Measurements from ENCODE around the gene PRDM15. TPM values are rescaled to one million over a fixed set of nuclear protein-coding genes. Genes with fewer than 3 reads are reported as not detected.

PRDM15 gene
- total and polyA plus RNA-seq, 2 donors (not counting 1 experiment from before 2014, with no cell fraction given), result 2.3 to 3.6 TPM

GRCh38 chr21:41894922-41895557 lies 15.9 kb upstream of the PRDM15 start:
- Histone ChIP-seq H2AFZ (ENCODE audit: low read length) (no peak overlapping the region), H3K79me2 (ENCODE audit: control insufficient read depth, insufficient read depth, low read length) (no peaks in the 10 kb centered on the region), H3K27ac (ENCODE audit: insufficient read depth, low read length) (no peak overlapping the region), H3K36me3 (ENCODE audit: control insufficient read depth, insufficient read depth, low read length) (peaks cover 3% of the 10 kb centered on the region), H3K4me1 (ENCODE audit: control insufficient read depth, extremely low read depth, insufficient read depth, low read length) (peaks cover 11% of the 10 kb centered on the region), H3K4me2 (ENCODE audit: extremely low read depth, insufficient read depth, low read length) (no peak overlapping the region), H3K9me3 (ENCODE audit: control insufficient read depth, insufficient read depth, low read depth, low read length) (no peaks in the 10 kb centered on the region), H4K20me1 (ENCODE audit: control insufficient read depth, extremely low read depth, insufficient read depth, low read length) (no peaks in the 10 kb centered on the region), H3K9ac (ENCODE audit: insufficient read depth, low read length) (no peak overlapping the region), H3K4me3 (replicated peaks in 1 of 4; ENCODE audit: control extremely low read depth in 1 of 4, insufficient read depth in 1 of 4, low read depth in 3 of 4, low read length in 4 of 4) (no peak overlapping the region), H3K27me3 (ENCODE audit: control insufficient read depth, insufficient read depth, low read length) (no peaks in the 10 kb centered on the region)
- peak; percentile 76 to 98 for DNase-seq (ENCODE audit: low read depth in 2 of 2)
- no peak for TF ChIP-seq CTCF (conservative IDR thresholded peaks at IDR 0.05 in 1 of 2, IDR thresholded peaks at IDR 0.05 in 1 of 2; ENCODE audit: low read depth in 1 of 2, low read length in 2 of 2)
- no peak for TF ChIP-seq EZH2 (IDR thresholded peaks at IDR 0.05; ENCODE audit: low read length, missing control alignments)

GRCh38 chr21:41894511-41894910 lies 15.4 kb upstream of the PRDM15 start:
- H4K20me1 ChIP-seq (ENCODE audit: control insufficient read depth, extremely low read depth, insufficient read depth, low read length), result no peaks in the 10 kb centered on the region
- peaks cover 11% of the 10 kb centered on the region for H3K4me1 ChIP-seq (ENCODE audit: control insufficient read depth, extremely low read depth, insufficient read depth, low read length)
- DNase-seq (ENCODE audit: low read depth in 2 of 2), result no peak
- no peak overlapping the region for H3K27ac ChIP-seq (ENCODE audit: insufficient read depth, low read length)
- H3K4me3 ChIP-seq (replicated peaks in 1 of 4; ENCODE audit: control extremely low read depth in 1 of 4, insufficient read depth in 1 of 4, low read depth in 3 of 4, low read length in 4 of 4), result no peak overlapping the region
- no peak overlapping the region for H3K9ac ChIP-seq (ENCODE audit: insufficient read depth, low read length)
- TF ChIP-seq CTCF (conservative IDR thresholded peaks at IDR 0.05 in 1 of 2, IDR thresholded peaks at IDR 0.05 in 1 of 2; ENCODE audit: low read depth in 1 of 2, low read length in 2 of 2) (no peak), EZH2 (IDR thresholded peaks at IDR 0.05; ENCODE audit: low read length, missing control alignments) (no peak)
- H3K36me3 ChIP-seq (ENCODE audit: control insufficient read depth, insufficient read depth, low read length), result peaks cover 3% of the 10 kb centered on the region
- no peak overlapping the region for H3K4me2 ChIP-seq (ENCODE audit: extremely low read depth, insufficient read depth, low read length)
- no peaks in the 10 kb centered on the region for H3K9me3 ChIP-seq (ENCODE audit: control insufficient read depth, insufficient read depth, low read depth, low read length)
- H3K27me3 ChIP-seq (ENCODE audit: control insufficient read depth, insufficient read depth, low read length), result no peaks in the 10 kb centered on the region
- no peaks in the 10 kb centered on the region for H3K79me2 ChIP-seq (ENCODE audit: control insufficient read depth, insufficient read depth, low read length)
- no peak overlapping the region for H2AFZ ChIP-seq (ENCODE audit: low read length)

- no peak overlapping the region for H3K4me3 ChIP-seq (replicated peaks in 1 of 4; ENCODE audit: control extremely low read depth in 1 of 4, insufficient read depth in 1 of 4, low read depth in 3 of 4, low read length in 4 of 4)
- no peaks in the 10 kb centered on the region for H3K79me2 ChIP-seq (ENCODE audit: control insufficient read depth, insufficient read depth, low read length)
- H4K20me1 ChIP-seq (ENCODE audit: control insufficient read depth, extremely low read depth, insufficient read depth, low read length), result no peaks in the 10 kb centered on the region
- H3K27me3 ChIP-seq (ENCODE audit: control insufficient read depth, insufficient read depth, low read length), result no peaks in the 10 kb centered on the region
- no peak for DNase-seq (ENCODE audit: low read depth in 2 of 2)
- H3K27ac ChIP-seq (ENCODE audit: insufficient read depth, low read length), result no peak overlapping the region
- no peak overlapping the region for H3K4me2 ChIP-seq (ENCODE audit: extremely low read depth, insufficient read depth, low read length)
- H3K4me1 ChIP-seq (ENCODE audit: control insufficient read depth, extremely low read depth, insufficient read depth, low read length), result peaks cover 11% of the 10 kb centered on the region
- TF ChIP-seq CTCF (conservative IDR thresholded peaks at IDR 0.05 in 1 of 2, IDR thresholded peaks at IDR 0.05 in 1 of 2; ENCODE audit: low read depth in 1 of 2, low read length in 2 of 2) (no peak), EZH2 (IDR thresholded peaks at IDR 0.05; ENCODE audit: low read length, missing control alignments) (no peak)
- H3K36me3 ChIP-seq (ENCODE audit: control insufficient read depth, insufficient read depth, low read length), result no peaks in the 10 kb centered on the region
- no peak overlapping the region for H2AFZ ChIP-seq (ENCODE audit: low read length)
- no peak overlapping the region for H3K9ac ChIP-seq (ENCODE audit: insufficient read depth, low read length)
- no peaks in the 10 kb centered on the region for H3K9me3 ChIP-seq (ENCODE audit: control insufficient read depth, insufficient read depth, low read depth, low read length)
These were observed 13.6 kb upstream of the PRDM15 start for GRCh38 chr21:41892726-41893125.

All from fibroblast of lung (primary cell).